Ammon's horn (tissue), 1 donor: ENCODE data around the gene KIT.

Source experiments
- DNase-seq: peaks from one replicate; pipeline ENCODE4 v3.0.0-alpha.2; 2016; ENCODE audit warnings: low spot score

KIT gene

GRCh38 chr4:54703182-54703581 is 45.4 kb downstream of the KIT start:
- DNase-seq, result no peak

GRCh38 chr4:54707406-54707805 is 49.6 kb downstream of the KIT start:
- DNase-seq, result no peak

- DNase-seq, result no peak
These were observed 50.9 kb downstream of the KIT start for GRCh38 chr4:54708339-54709279.

GRCh38 chr4:54709400-54709799 is 51.6 kb downstream of the KIT start:
- DNase-seq, result no peak

- DNase-seq, result no peak
These were observed 54.4 kb downstream of the KIT start for GRCh38 chr4:54712206-54712605.

- no peak for DNase-seq
These were observed 56.9 kb downstream of the KIT start for GRCh38 chr4:54714631-54715030.

- DNase-seq, result no peak
These were observed 58.8 kb downstream of the KIT start for GRCh38 chr4:54716478-54717065.

- DNase-seq, result peak; percentile 55
These were observed 59.9 kb downstream of the KIT start for GRCh38 chr4:54717694-54718093.

GRCh38 chr4:54719378-54719777 is 61.6 kb downstream of the KIT start:
- DNase-seq, result no peak

GRCh38 chr4:54723220-54723619 is 65.5 kb downstream of the KIT start:
- DNase-seq, result no peak

- DNase-seq, result no peak
These were observed 66.1 kb downstream of the KIT start for GRCh38 chr4:54723820-54724219.

- no peak for DNase-seq
These were observed 69.2 kb downstream of the KIT start for GRCh38 chr4:54726907-54727306.

GRCh38 chr4:54727346-54727745 is 69.6 kb downstream of the KIT start:
- no peak for DNase-seq

GRCh38 chr4:54728368-54728767 is 70.6 kb downstream of the KIT start:
- no peak for DNase-seq

- no peak for DNase-seq
These were observed 71.5 kb downstream of the KIT start for GRCh38 chr4:54729256-54729655.

- DNase-seq, result no peak
These were observed 72.8 kb downstream of the KIT start for GRCh38 chr4:54730581-54730980.

GRCh38 chr4:54731552-54731951 is 73.8 kb downstream of the KIT start:
- DNase-seq, result no peak

GRCh38 chr4:54731976-54732375 is 74.2 kb downstream of the KIT start:
- no peak for DNase-seq

GRCh38 chr4:54737421-54737820 is 79.7 kb downstream of the KIT start:
- DNase-seq, result no peak

- DNase-seq, result peak; percentile 33
These were observed 83.4 kb downstream of the KIT start for GRCh38 chr4:54741202-54741601.

GRCh38 chr4:54742636-54743399 is 85.1 kb downstream of the KIT start:
- peak; percentile 42 for DNase-seq

- DNase-seq, result no peak
These were observed 85.8 kb downstream of the KIT start for GRCh38 chr4:54743562-54743961.

GRCh38 chr4:54744487-54744886 is 86.7 kb downstream of the KIT start:
- no peak for DNase-seq
